Measurements from ENCODE around the gene PCDH10. TPM values are rescaled to one million over a fixed set of nuclear protein-coding genes. Genes with fewer than 3 reads are reported as not detected.

PCDH10 gene
- total RNA-seq, 1 donor from 2014 or later = not detected

DNA sequence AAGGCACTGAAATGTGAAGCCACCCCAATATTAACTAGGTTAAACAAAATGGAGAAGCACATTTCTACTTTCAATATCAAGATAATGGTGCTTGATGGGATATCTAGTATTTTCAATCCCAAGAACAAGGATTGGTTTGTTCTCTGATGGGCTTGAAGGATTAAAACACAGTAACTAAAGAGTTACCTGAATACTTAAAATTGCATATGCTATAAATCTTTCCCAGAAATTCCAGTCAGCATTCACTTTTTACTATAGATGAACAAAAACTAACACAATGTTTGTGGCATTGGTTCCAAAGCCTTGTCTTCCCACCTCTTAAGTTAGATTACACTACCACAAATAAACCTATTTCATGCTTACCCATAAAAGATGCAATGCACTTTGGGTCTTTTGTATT lies 3.9 kb upstream of the PCDH10 start:
- Mint-ChIP-seq H3K36me3 (ENCODE audit: low read depth) (no peaks in the 10 kb centered on the region), H3K4me3 (no peak overlapping the region), H3K4me1 (ENCODE audit: low read depth) (peaks cover 15% of the 10 kb centered on the region), H3K9me3 (no peaks in the 10 kb centered on the region), H3K27ac (no peak overlapping the region), H3K27me3 (ENCODE audit: insufficient read depth) (peaks cover 46% of the 10 kb centered on the region)
- DNase-seq (ENCODE audit: low spot score) = no peak
- intact Hi-C loops (cut with micrococcal nuclease) = no loop called here

DNA sequence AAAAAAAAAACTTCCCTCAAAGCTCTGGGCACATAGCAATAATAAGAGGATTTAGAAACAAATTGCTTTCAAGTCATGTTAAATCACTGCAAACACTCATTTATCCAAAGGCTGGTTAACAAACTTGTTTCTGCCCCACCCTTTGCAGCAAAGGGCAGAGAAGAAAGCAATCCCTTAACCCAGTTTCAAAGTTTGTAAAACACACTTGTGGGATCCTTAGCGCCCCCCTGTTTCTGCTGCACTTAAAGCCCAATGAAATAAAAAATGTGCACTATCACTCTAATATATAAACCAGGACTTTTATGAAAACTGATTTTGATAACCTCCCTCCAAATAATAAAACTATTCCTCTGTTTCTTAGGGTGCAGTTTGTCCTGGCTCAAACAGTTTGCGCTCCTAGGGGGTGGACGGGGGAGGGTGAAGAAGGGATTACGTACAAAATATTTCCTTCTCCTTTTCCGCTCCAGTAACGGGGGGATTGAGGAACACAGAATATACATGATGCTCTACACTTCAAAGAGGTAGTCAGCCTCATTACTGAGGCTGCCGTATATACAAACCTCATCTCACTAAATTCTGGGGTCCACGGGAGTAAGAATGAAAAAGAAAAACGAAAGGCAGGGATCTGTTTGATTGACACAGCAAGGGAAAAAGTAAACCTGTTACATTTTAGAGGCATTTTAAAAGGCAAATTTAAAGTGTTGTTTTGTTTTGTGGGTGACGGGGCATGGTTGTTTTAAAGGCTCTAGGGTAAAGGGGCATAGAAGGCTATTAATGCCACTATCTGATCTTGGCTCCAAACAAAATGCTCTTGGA lies 3.1 kb upstream of the PCDH10 start:
- Mint-ChIP-seq H3K27me3 (ENCODE audit: insufficient read depth) (peaks cover 50% of the 10 kb centered on the region), H3K36me3 (ENCODE audit: low read depth) (no peaks in the 10 kb centered on the region), H3K4me3 (no peak overlapping the region), H3K9me3 (no peaks in the 10 kb centered on the region), H3K4me1 (ENCODE audit: low read depth) (peaks cover 15% of the 10 kb centered on the region), H3K27ac (peak overlapping the region; percentile 8)
- no peak for DNase-seq (ENCODE audit: low spot score)
- intact Hi-C loops (cut with micrococcal nuclease) = no loop called here

DNA sequence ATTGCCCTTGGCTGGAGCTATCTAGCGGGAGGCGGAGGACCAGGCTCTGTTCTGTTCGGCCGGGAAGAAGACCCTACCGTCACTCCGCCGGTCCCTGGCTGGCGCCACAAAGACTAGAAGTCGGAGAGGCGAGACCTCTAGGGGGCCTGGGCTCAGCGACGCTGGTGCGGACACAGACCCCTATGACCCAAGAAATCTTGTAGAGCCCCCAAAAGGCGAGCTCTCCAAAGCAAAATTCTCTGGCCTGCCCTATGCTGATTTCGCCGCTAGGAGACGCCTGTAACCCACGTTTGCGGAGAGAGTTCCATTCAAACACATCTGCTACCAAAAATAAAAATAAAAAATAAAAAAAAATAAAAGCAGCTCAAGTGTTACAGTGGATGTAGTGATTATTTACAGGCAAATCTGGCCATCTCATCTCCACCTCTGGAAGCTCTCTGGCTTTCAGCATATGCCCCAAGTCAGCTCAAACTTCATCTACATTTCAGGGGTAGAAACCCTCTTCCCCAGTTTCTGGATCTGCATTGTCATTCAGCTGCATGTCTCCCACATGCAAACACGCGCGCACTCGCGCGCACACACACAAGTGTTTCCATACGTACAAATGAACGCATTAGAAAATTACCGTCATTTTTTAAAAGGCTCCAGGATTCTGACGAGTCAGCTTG lies 2.4 kb upstream of the PCDH10 start:
- Mint-ChIP-seq H3K9me3 (no peaks in the 10 kb centered on the region), H3K27ac (no peak overlapping the region), H3K4me3 (no peak overlapping the region), H3K36me3 (ENCODE audit: low read depth) (no peaks in the 10 kb centered on the region), H3K27me3 (ENCODE audit: insufficient read depth) (peaks cover 51% of the 10 kb centered on the region), H3K4me1 (ENCODE audit: low read depth) (peaks cover 15% of the 10 kb centered on the region)
- no peak for DNase-seq (ENCODE audit: low spot score)
- intact Hi-C loops (cut with micrococcal nuclease) = no loop called here

- H3K9me3 Mint-ChIP-seq = no peaks in the 10 kb centered on the region
- H3K4me3 Mint-ChIP-seq = no peak overlapping the region
- no peak for DNase-seq (ENCODE audit: low spot score)
- H3K4me1 Mint-ChIP-seq (ENCODE audit: low read depth) = peaks cover 15% of the 10 kb centered on the region
- intact Hi-C loops (cut with micrococcal nuclease) = no loop called here
- H3K36me3 Mint-ChIP-seq (ENCODE audit: low read depth) = no peaks in the 10 kb centered on the region
- H3K27me3 Mint-ChIP-seq (ENCODE audit: insufficient read depth) = peaks cover 54% of the 10 kb centered on the region
- no peak overlapping the region for H3K27ac Mint-ChIP-seq
Observed at GRCh38 chr4:133147286-133147821, 1.7 kb upstream of the PCDH10 start.

- no peaks in the 10 kb centered on the region for H3K36me3 Mint-ChIP-seq (ENCODE audit: low read depth)
- peaks cover 22% of the 10 kb centered on the region for H3K4me1 Mint-ChIP-seq (ENCODE audit: low read depth)
- H3K27ac Mint-ChIP-seq = peak overlapping the region; percentile 84
- peaks cover 61% of the 10 kb centered on the region for H3K27me3 Mint-ChIP-seq (ENCODE audit: insufficient read depth)
- H3K9me3 Mint-ChIP-seq = no peaks in the 10 kb centered on the region
- H3K4me3 Mint-ChIP-seq = no peak overlapping the region
- no peak for DNase-seq (ENCODE audit: low spot score)
- intact Hi-C loops (cut with micrococcal nuclease) = no loop called here
Observed at GRCh38 chr4:133147921-133148689, 989 bp upstream of the PCDH10 start.

DNA sequence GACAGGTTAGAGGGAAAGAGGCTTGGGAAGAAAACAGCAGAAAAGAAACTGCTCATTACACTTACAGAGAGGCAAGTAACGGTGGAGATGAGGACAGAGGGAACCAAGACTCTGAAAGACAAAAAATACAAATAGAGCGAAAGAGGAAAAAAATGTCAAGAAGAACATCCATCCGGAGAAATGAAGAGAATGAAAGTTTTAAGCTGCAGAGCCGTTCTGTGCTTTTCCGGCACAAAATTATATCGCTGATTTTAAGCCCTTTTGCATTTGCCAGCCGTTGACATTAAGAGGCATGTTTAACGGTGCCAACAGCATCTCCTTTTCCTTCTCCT lies 236 bp downstream of the PCDH10 start:
- H3K36me3 Mint-ChIP-seq (ENCODE audit: low read depth) = no peaks in the 10 kb centered on the region
- H3K4me3 Mint-ChIP-seq = peak overlapping the region; percentile 38
- no peaks in the 10 kb centered on the region for H3K9me3 Mint-ChIP-seq
- H3K27ac Mint-ChIP-seq = peak overlapping the region; percentile 46
- peaks cover 60% of the 10 kb centered on the region for H3K27me3 Mint-ChIP-seq (ENCODE audit: insufficient read depth)
- DNase-seq (ENCODE audit: low spot score) = no peak
- intact Hi-C loops (cut with micrococcal nuclease) = no loop called here
- peaks cover 22% of the 10 kb centered on the region for H3K4me1 Mint-ChIP-seq (ENCODE audit: low read depth)

DNA sequence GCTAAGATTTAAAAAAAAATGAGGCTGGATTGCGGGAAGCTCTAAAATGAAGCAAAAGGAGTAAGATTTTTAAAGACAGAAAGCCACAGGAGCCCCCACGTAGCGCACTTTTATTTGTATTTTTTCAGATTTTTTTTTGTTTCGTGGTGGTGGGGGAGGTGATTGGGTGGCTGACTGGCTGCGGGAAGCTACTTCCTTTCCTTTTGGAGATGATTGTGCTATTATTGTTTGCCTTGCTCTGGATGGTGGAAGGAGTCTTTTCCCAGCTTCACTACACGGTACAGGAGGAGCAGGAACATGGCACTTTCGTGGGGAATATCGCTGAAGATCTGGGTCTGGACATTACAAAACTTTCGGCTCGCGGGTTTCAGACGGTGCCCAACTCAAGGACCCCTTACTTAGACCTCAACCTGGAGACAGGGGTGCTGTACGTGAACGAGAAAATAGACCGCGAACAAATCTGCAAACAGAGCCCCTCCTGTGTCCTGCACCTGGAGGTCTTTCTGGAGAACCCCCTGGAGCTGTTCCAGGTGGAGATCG lies 908 bp downstream of the PCDH10 start:
- no peak overlapping the region for H3K4me3 Mint-ChIP-seq
- peaks cover 22% of the 10 kb centered on the region for H3K4me1 Mint-ChIP-seq (ENCODE audit: low read depth)
- H3K36me3 Mint-ChIP-seq (ENCODE audit: low read depth) = no peaks in the 10 kb centered on the region
- H3K27ac Mint-ChIP-seq = no peak overlapping the region
- H3K9me3 Mint-ChIP-seq = no peaks in the 10 kb centered on the region
- no peak for DNase-seq (ENCODE audit: low spot score)
- peaks cover 57% of the 10 kb centered on the region for H3K27me3 Mint-ChIP-seq (ENCODE audit: insufficient read depth)
- intact Hi-C loops (cut with micrococcal nuclease) = no loop called here

DNA sequence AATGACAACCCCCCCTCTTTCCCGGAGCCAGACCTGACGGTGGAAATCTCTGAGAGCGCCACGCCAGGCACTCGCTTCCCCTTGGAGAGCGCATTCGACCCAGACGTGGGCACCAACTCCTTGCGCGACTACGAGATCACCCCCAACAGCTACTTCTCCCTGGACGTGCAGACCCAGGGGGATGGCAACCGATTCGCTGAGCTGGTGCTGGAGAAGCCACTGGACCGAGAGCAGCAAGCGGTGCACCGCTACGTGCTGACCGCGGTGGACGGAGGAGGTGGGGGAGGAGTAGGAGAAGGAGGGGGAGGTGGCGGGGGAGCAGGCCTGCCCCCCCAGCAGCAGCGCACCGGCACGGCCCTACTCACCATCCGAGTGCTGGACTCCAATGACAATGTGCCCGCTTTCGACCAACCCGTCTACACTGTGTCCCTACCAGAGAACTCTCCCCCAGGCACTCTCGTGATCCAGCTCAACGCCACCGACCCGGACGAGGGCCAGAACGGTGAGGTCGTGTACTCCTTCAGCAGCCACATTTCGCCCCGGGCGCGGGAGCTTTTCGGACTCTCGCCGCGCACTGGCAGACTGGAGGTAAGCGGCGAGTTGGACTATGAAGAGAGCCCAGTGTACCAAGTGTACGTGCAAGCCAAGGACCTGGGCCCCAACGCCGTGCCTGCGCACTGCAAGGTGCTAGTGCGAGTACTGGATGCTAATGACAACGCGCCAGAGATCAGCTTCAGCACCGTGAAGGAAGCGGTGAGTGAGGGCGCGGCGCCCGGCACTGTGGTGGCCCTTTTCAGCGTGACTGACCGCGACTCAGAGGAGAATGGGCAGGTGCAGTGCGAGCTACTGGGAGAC lies 1.6 kb downstream of the PCDH10 start:
- no peaks in the 10 kb centered on the region for H3K36me3 Mint-ChIP-seq (ENCODE audit: low read depth)
- no peaks in the 10 kb centered on the region for H3K9me3 Mint-ChIP-seq
- no peak overlapping the region for H3K4me3 Mint-ChIP-seq
- intact Hi-C loops (cut with micrococcal nuclease) = no loop called here
- H3K27ac Mint-ChIP-seq = no peak overlapping the region
- DNase-seq (ENCODE audit: low spot score) = no peak
- peaks cover 56% of the 10 kb centered on the region for H3K27me3 Mint-ChIP-seq (ENCODE audit: insufficient read depth)
- peaks cover 22% of the 10 kb centered on the region for H3K4me1 Mint-ChIP-seq (ENCODE audit: low read depth)

GRCh38 chr4:133151341-133151690 lies 2.2 kb downstream of the PCDH10 start:
- no peak for DNase-seq (ENCODE audit: low spot score)
- Mint-ChIP-seq H3K27me3 (ENCODE audit: insufficient read depth) (peaks cover 50% of the 10 kb centered on the region), H3K27ac (peak overlapping the region; percentile 40), H3K4me1 (ENCODE audit: low read depth) (peaks cover 22% of the 10 kb centered on the region), H3K36me3 (ENCODE audit: low read depth) (no peaks in the 10 kb centered on the region), H3K4me3 (no peak overlapping the region), H3K9me3 (no peaks in the 10 kb centered on the region)
- intact Hi-C loops (cut with micrococcal nuclease) = no loop called here

DNA sequence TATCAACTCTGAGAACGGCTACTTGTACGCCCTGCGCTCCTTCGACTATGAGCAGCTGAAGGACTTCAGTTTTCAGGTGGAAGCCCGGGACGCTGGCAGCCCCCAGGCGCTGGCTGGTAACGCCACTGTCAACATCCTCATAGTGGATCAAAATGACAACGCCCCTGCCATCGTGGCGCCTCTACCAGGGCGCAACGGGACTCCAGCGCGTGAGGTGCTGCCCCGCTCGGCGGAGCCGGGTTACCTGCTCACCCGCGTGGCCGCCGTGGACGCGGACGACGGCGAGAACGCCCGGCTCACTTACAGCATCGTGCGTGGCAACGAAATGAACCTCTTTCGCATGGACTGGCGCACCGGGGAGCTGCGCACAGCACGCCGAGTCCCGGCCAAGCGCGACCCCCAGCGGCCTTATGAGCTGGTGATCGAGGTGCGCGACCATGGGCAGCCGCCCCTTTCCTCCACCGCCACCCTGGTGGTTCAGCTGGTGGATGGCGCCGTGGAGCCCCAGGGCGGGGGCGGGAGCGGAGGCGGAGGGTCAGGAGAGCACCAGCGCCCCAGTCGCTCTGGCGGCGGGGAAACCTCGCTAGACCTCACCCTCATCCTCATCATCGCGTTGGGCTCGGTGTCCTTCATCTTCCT lies 2.7 kb downstream of the PCDH10 start:
- Mint-ChIP-seq H3K9me3 (no peaks in the 10 kb centered on the region), H3K27ac (peak overlapping the region; percentile 40), H3K4me1 (ENCODE audit: low read depth) (peaks cover 22% of the 10 kb centered on the region), H3K4me3 (no peak overlapping the region), H3K27me3 (ENCODE audit: insufficient read depth) (peaks cover 46% of the 10 kb centered on the region), H3K36me3 (ENCODE audit: low read depth) (no peaks in the 10 kb centered on the region)
- no peak for DNase-seq (ENCODE audit: low spot score)
- intact Hi-C loops (cut with micrococcal nuclease) = no loop called here

DNA sequence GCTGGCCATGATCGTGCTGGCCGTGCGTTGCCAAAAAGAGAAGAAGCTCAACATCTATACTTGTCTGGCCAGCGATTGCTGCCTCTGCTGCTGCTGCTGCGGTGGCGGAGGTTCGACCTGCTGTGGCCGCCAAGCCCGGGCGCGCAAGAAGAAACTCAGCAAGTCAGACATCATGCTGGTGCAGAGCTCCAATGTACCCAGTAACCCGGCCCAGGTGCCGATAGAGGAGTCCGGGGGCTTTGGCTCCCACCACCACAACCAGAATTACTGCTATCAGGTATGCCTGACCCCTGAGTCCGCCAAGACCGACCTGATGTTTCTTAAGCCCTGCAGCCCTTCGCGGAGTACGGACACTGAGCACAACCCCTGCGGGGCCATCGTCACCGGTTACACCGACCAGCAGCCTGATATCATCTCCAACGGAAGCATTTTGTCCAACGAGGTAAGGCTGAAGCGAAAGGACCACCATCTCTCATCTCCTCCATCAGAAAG lies 3.3 kb downstream of the PCDH10 start:
- Mint-ChIP-seq H3K9me3 (no peaks in the 10 kb centered on the region), H3K27ac (peak overlapping the region; percentile 83), H3K27me3 (ENCODE audit: insufficient read depth) (peaks cover 41% of the 10 kb centered on the region), H3K4me1 (ENCODE audit: low read depth) (peaks cover 22% of the 10 kb centered on the region), H3K4me3 (no peak overlapping the region), H3K36me3 (ENCODE audit: low read depth) (no peaks in the 10 kb centered on the region)
- no peak for DNase-seq (ENCODE audit: low spot score)
- intact Hi-C loops (cut with micrococcal nuclease) = no loop called here
